GM12878 (cell line): ENCODE data around the gene SPI1. TPM values are rescaled to one million over a fixed set of nuclear protein-coding genes. Genes with fewer than 3 reads are reported as not detected.

Experiments
- ATAC-seq: fragments of 200-7000 bp; cut with Tn5 transposase; 3 replicates; pipeline ENCODE4 v1.9.1; 2020; ENCODE audit warnings: mild to moderate bottlenecking, moderate library complexity
- BruUV-seq: library from RNA; stranded (reverse); fragments of 400-500 nt; replicated peaks from 2 replicates; lab custom pipeline; 2021; lab: Mats Ljungman, UMichigan
- CTCF ChIA-PET: fragments of 300-600 bp; sonication (Branson Sonifier 250); formaldehyde crosslinking; extraction: SDS; loops from one replicate; lab custom pipeline; 2021; ENCODE audit warnings: inconsistent platforms; lab: Yijun Ruan, JAX
- POLR2A ChIA-PET: fragments of 350-600 bp; formaldehyde crosslinking; extraction: SDS; loops from one replicate; lab custom pipeline; 2021; ENCODE audit warnings: inconsistent platforms; lab: Charles Lee
- RAD21 ChIA-PET: fragments of 300-600 bp; sonication (Branson Sonifier 250); formaldehyde crosslinking; loops from one replicate; lab custom pipeline; 2023; ENCODE audit warnings: antibody characterized with exemption; ENCODE audit not compliant: unreplicated experiment; lab: Charles Lee
- SMC1A ChIA-PET: fragments of 300-600 bp; sonication (Branson Sonifier 250); formaldehyde crosslinking; loops from one replicate; lab custom pipeline; 2023; ENCODE audit not compliant: unreplicated experiment, uncharacterized antibody; lab: Charles Lee
- DNase-seq: peaks from one replicate; pipeline ENCODE4 v3.0.0-alpha.2; 2011; ENCODE audit warnings: low read depth, low spot score
- FAIRE-seq: peaks from 3 replicates; lab custom pipeline; 2011; peaks lifted over from hg19 to GRCh38; lab: Jason Lieb, UNC
- H2AFZ ChIP-seq: 2 replicates; pipeline ENCODE4 v1.6.0; 2011; ENCODE audit warnings: low read depth, low read length, control low read depth; ENCODE audit not compliant: control insufficient read depth
- H3K27ac ChIP-seq: 2 replicates; pipeline ENCODE4 v1.5.1; 2011; ENCODE audit warnings: control low read depth; ENCODE audit not compliant: control insufficient read depth, insufficient read depth
- H3K27me3 ChIP-seq, 2 experiments: replicated peaks in 1 of 2; 2 replicates each; pipeline versions ENCODE4 v1.6.0 to v1.6.1; 2011; ENCODE audit warnings: low read length in 1 of 2; ENCODE audit not compliant: control insufficient read depth in 2 of 2, insufficient read depth in 2 of 2
- H3K36me3 ChIP-seq, 2 experiments: 2 replicates each; pipeline ENCODE4 v1.5.1; 2011; ENCODE audit warnings: low read length in 1 of 2; ENCODE audit not compliant: control insufficient read depth in 2 of 2, insufficient read depth in 2 of 2
- H3K4me1 ChIP-seq: 2 replicates; pipeline ENCODE4 v1.6.1; 2011; ENCODE audit warnings: mild to moderate bottlenecking, low read length, moderate library complexity, mixed read lengths; ENCODE audit not compliant: control insufficient read depth, insufficient read depth
- H3K4me2 ChIP-seq: 2 replicates; pipeline ENCODE4 v1.6.0; 2011; ENCODE audit warnings: control low read depth; ENCODE audit not compliant: control insufficient read depth, insufficient read depth
- H3K4me3 ChIP-seq: fragments of 200-600 bp; sonication (generic); 2 replicates; pipeline ENCODE4 v1.5.1; 2016
- H3K79me2 ChIP-seq: 2 replicates; pipeline ENCODE4 v1.6.0; 2011; ENCODE audit warnings: low read length; ENCODE audit not compliant: control insufficient read depth, insufficient read depth
- H3K9ac ChIP-seq: 2 replicates; pipeline ENCODE4 v1.8.0; 2011; ENCODE audit warnings: low read length, control low read depth, mixed read lengths; ENCODE audit not compliant: control insufficient read depth, insufficient read depth
- H3K9me3 ChIP-seq: replicated peaks from 3 replicates; pipeline ENCODE4 v1.5.1; 2011; ENCODE audit warnings: mild to moderate bottlenecking, low read length; ENCODE audit not compliant: control insufficient read depth, insufficient read depth
- H4K20me1 ChIP-seq: 2 replicates; pipeline ENCODE4 v1.6.0; 2011; ENCODE audit not compliant: control insufficient read depth, insufficient read depth
- CREM ChIP-seq: IDR thresholded peaks from 2 replicates; pipeline ENCODE4 v1.6.1; 2014; ENCODE audit warnings: antibody characterized with exemption, low read depth
- EED ChIP-seq: sonication (generic); IDR thresholded peaks from 2 replicates; pipeline ENCODE4 v1.6.1; 2016; ENCODE audit warnings: antibody characterized with exemption, low read depth
- ETV6 ChIP-seq, 2 experiments: fragments of 450-650 bp in 1 of 2; IDR thresholded peaks in 1 of 2; conservative IDR thresholded peaks in 1 of 2; 2 replicates each; pipeline ENCODE4 v1.6.1; 2014; ENCODE audit warnings: antibody characterized with exemption in 1 of 2, borderline replicate concordance in 1 of 2, low read depth in 1 of 2, mild to moderate bottlenecking in 1 of 2, moderate library complexity in 1 of 2
- KLF5 ChIP-seq: fragments of 450-650 bp; IDR thresholded peaks from 2 replicates; pipeline ENCODE4 v1.6.1; 2014; ENCODE audit warnings: mild to moderate bottlenecking; ENCODE audit not compliant: partially characterized antibody
- MYB ChIP-seq: fragments of 150-350 bp; IDR thresholded peaks from 2 replicates; pipeline ENCODE4 v1.6.1; 2014; ENCODE audit warnings: mild to moderate bottlenecking, low read depth, low read length, borderline replicate concordance
- NBN ChIP-seq: fragments of 450-650 bp; IDR thresholded peaks from 2 replicates; pipeline ENCODE4 v1.6.1; 2016
- PAX8 ChIP-seq: fragments of 450-650 bp; IDR thresholded peaks from 2 replicates; pipeline ENCODE4 v1.6.1; 2017; ENCODE audit warnings: mild to moderate bottlenecking, moderate library complexity
- STAT1 ChIP-seq: fragments of 450-650 bp; conservative IDR thresholded peaks from 2 replicates; pipeline ENCODE4 v1.6.1; 2014; ENCODE audit warnings: antibody characterized with exemption, mild to moderate bottlenecking
- TCF7 ChIP-seq: IDR thresholded peaks from 2 replicates; pipeline ENCODE4 v1.6.1; 2014; ENCODE audit warnings: antibody characterized with exemption, borderline replicate concordance
- WGBS: methylation state at CpG from one replicate; pipeline ENCODE4 v1.1.6; 2016; ENCODE audit warnings: low lambda C conversion rate; ENCODE audit not compliant: insufficient replicate concordance, insufficient coverage; ENCODE audit errors: missing lambda C conversion rate; 5-methylcytosine and 5-hydroxymethylcytosine counted together
- in situ Hi-C: fragments of 300-500 bp; cut with MboI; formaldehyde crosslinking; loops from 9 replicates; pipeline ENCODE4 v1.14.3; 2018; ENCODE audit warnings: mixed read lengths
- intact Hi-C: fragments of 100-400 bp; cut with micrococcal nuclease; formaldehyde crosslinking; loops from one replicate; pipeline ENCODE4 v1.14.2; 2022; ENCODE audit not compliant: unreplicated experiment
- polyA plus RNA-seq, 11 experiments: library from polyadenylated mRNA; depleted of rRNA in 4 of 11; unstranded in 6 of 11; stranded (reverse) in 5 of 11; fragments of >200 nt; fragmentation: Nextera tagmentation in 4 of 11; fragmentation: Illumina TruSeq in 1 of 11; extraction: Ambion mirVana in 4 of 11; extraction: Trizol in 1 of 11; gene quantifications; 1 replicate in 1 of 11; 2 replicates in 10 of 11; pipeline versions ENCODE4 v1.2.1 to v1.2.3, GENCODE V29; 2011 to 2016; ENCODE audit warnings: inconsistent platforms in 2 of 11, missing spikeins in 2 of 11, low read depth in 1 of 11
- total RNA-seq, 4 experiments: library from RNA; depleted of rRNA in 3 of 4; stranded (reverse); fragments of >200 nt in 3 of 4; fragmentation: Illumina TruSeq in 1 of 4; extraction: Trizol in 1 of 4; gene quantifications; 2 replicates each; pipeline versions ENCODE4 v1.2.1 to v1.2.3, GENCODE V29; 2013 to 2021
- TF ChIP-seq, protein P1 (sequence below): fragments of 450-650 bp; IDR thresholded peaks from 2 replicates; pipeline ENCODE4 v1.6.1; 2017; ENCODE audit warnings: mild to moderate bottlenecking, moderate library complexity
- TF ChIP-seq, protein P2 (sequence below): fragments of 450-650 bp; IDR thresholded peaks from 2 replicates; pipeline ENCODE4 v1.6.1; 2017; ENCODE audit warnings: mild to moderate bottlenecking

SPI1 gene
- total and polyA plus RNA-seq, 10 of the 15 experiments (the other 5 are each of a cell fraction or from before 2014, with no cell fraction given): 0.05 to 31.1 (median 9.7) TPM

DNA sequence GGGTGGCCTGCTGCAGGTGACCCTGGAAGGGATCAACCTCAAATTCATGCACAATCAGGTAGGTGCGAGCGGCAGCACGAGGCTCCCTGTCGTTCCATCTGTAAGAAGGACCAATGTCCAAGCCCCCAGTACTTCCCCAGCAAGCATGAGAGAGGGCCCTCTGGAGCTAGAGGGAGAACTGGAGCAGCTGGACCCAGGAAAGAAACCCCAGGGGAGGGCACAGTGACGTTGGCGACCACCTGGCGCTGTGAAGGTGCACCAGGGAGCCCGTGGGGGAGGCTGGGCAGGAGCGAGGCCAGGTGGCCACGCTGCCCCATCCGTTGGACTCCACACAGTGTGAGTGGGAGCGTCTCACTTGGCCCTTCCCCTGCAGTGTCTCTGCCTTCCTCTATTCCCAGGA, 53.8 kb downstream of the SPI1 start (continued):
- TF ChIP-seq ETV6 (conservative IDR thresholded peaks at IDR 0.05 in 1 of 2, IDR thresholded peaks at IDR 0.05 in 1 of 2; ENCODE audit: borderline replicate concordance in 1 of 2, low read depth in 1 of 2) (no peak), EED (no peak), KLF5 (no peak)
- TF ChIP-seq, protein P1, sequence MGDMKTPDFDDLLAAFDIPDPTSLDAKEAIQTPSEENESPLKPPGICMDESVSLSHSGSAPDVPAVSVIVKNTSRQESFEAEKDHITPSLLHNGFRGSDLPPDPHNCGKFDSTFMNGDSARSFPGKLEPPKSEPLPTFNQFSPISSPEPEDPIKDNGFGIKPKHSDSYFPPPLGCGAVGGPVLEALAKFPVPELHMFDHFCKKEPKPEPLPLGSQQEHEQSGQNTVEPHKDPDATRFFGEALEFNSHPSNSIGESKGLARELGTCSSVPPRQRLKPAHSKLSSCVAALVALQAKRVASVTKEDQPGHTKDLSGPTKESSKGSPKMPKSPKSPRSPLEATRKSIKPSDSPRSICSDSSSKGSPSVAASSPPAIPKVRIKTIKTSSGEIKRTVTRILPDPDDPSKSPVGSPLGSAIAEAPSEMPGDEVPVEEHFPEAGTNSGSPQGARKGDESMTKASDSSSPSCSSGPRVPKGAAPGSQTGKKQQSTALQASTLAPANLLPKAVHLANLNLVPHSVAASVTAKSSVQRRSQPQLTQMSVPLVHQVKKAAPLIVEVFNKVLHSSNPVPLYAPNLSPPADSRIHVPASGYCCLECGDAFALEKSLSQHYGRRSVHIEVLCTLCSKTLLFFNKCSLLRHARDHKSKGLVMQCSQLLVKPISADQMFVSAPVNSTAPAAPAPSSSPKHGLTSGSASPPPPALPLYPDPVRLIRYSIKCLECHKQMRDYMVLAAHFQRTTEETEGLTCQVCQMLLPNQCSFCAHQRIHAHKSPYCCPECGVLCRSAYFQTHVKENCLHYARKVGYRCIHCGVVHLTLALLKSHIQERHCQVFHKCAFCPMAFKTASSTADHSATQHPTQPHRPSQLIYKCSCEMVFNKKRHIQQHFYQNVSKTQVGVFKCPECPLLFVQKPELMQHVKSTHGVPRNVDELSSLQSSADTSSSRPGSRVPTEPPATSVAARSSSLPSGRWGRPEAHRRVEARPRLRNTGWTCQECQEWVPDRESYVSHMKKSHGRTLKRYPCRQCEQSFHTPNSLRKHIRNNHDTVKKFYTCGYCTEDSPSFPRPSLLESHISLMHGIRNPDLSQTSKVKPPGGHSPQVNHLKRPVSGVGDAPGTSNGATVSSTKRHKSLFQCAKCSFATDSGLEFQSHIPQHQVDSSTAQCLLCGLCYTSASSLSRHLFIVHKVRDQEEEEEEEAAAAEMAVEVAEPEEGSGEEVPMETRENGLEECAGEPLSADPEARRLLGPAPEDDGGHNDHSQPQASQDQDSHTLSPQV: no peak

DNA sequence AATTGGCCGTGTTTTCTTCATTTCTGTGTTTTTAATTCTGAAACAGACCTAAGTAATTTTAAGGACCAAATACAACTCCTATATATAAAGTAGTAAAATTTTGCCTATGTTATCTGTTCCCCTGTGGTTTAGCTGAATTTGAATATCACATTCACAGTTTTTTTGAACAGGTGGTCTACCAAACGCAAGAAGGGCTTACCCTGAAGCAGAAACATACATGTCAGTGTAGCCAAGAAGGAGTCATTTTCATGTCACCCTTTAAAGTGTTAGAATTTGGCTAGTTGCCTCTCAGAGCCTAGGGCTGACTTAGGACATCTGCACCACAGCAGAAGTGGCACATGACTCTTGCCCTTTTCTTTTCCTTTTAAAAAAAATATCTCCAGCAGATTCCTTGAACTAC, 60.2 kb downstream of the SPI1 start:
- ChIA-PET POLR2A (no interaction called here), RAD21 (no interaction called here)
- no peak overlapping the region for H3K4me2 ChIP-seq
- TF ChIP-seq TCF7 (no peak), MYB (no peak), STAT1 (no peak), NBN (no peak), CREM (no peak), PAX8 (no peak)
- TF ChIP-seq, protein P1: no peak
- TF ChIP-seq, protein P2, sequence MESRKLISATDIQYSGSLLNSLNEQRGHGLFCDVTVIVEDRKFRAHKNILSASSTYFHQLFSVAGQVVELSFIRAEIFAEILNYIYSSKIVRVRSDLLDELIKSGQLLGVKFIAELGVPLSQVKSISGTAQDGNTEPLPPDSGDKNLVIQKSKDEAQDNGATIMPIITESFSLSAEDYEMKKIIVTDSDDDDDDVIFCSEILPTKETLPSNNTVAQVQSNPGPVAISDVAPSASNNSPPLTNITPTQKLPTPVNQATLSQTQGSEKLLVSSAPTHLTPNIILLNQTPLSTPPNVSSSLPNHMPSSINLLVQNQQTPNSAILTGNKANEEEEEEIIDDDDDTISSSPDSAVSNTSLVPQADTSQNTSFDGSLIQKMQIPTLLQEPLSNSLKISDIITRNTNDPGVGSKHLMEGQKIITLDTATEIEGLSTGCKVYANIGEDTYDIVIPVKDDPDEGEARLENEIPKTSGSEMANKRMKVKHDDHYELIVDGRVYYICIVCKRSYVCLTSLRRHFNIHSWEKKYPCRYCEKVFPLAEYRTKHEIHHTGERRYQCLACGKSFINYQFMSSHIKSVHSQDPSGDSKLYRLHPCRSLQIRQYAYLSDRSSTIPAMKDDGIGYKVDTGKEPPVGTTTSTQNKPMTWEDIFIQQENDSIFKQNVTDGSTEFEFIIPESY: no peak

More for the DNA sequence above, 60.2 kb downstream of the SPI1 start:
- no peaks in the 10 kb centered on the region for H3K4me1 ChIP-seq
- intact Hi-C loops (no loop called here), in situ Hi-C loops (no loop called here)
- ChIA-PET SMC1A (interaction anchor here (1.1 kb wide), 1 partner anchor 9 kb away, joined by 3 read pairs; no protein-coding TSS in a partner anchor), CTCF (interaction anchor here (0.6 kb wide), 1 partner anchor 172 kb away, joined by 4 read pairs; no protein-coding TSS in a partner anchor)
- H3K27me3 ChIP-seq: no peaks in the 10 kb centered on the region
- no peak overlapping the region for H3K4me3 ChIP-seq
- no peak overlapping the region for H3K9ac ChIP-seq
- H3K27ac ChIP-seq: no peak overlapping the region
- no TSS peak for BruUV-seq
- H3K79me2 ChIP-seq: no peaks in the 10 kb centered on the region
- no peaks in the 10 kb centered on the region for H3K9me3 ChIP-seq
- no peak for DNase-seq
- FAIRE-seq: no peak
- ATAC-seq: no peak
- H3K36me3 ChIP-seq: peaks cover 2 to 23% of the 10 kb centered on the region in 2 experiments; a peak in 3 of 4 replicates
- no peak overlapping the region for H2AFZ ChIP-seq
- no peaks in the 10 kb centered on the region for H4K20me1 ChIP-seq
- 67% methylated on average over 2 of the region's 2 CpGs for WGBS
